Lower lobe of right lung (tissue), 2 donors: Measurements from ENCODE around the gene CAGE1. TPM values are rescaled to one million over a fixed set of nuclear protein-coding genes. Genes with fewer than 3 reads are reported as not detected.

Experiments
- ATAC-seq, 2 donors: fragments of 200-7000 bp; cut with Tn5 transposase; one replicate each; pipeline ENCODE4 v1.9.1; 2020 to 2022; ENCODE audit warnings: mild to moderate bottlenecking in 2 of 2, moderate library complexity in 2 of 2
- DNase-seq: peaks from one replicate; pipeline ENCODE4 v3.0.0-alpha.2; 2020
- H3K27ac ChIP-seq: fragments of 200-600 bp; one replicate; pipeline ENCODE4 v1.8.0; 2022
- H3K27me3 ChIP-seq: fragments of 200-600 bp; one replicate; pipeline ENCODE4 v1.8.0; 2022; ENCODE audit warnings: low read depth
- H3K36me3 ChIP-seq: fragments of 200-600 bp; one replicate; pipeline ENCODE4 v1.8.0; 2022; ENCODE audit warnings: mild to moderate bottlenecking
- H3K4me1 ChIP-seq: fragments of 200-600 bp; one replicate; pipeline ENCODE4 v1.8.0; 2022
- H3K4me3 ChIP-seq: fragments of 200-600 bp; one replicate; pipeline ENCODE4 v1.8.0; 2022; ENCODE audit warnings: mild to moderate bottlenecking
- H3K9me3 ChIP-seq: fragments of 200-600 bp; one replicate; pipeline ENCODE4 v1.8.0; 2022
- intact Hi-C: fragments of 100-400 bp; cut with DNase I; formaldehyde crosslinking; loops from one replicate; pipeline ENCODE4 v1.11.0; 2022
- total RNA-seq: library from RNA; stranded (reverse); fragmentation: NEBNext Ultra II Directional; extraction: Animal tissue kit (Norgen Biotek cat#: 25700); gene quantifications from one replicate; pipeline ENCODE4 v1.2.1, GENCODE V29; 2021
- TF ChIP-seq, protein P1 (sequence below): fragments of 200-600 bp; IDR thresholded peaks from one replicate; pipeline ENCODE4 v1.8.0; 2022; ENCODE audit warnings: antibody characterized with exemption, mild to moderate bottlenecking
- donor health status: DM: no; HTN: yes; CAD: no; lungs with severe emphysema.

CAGE1 gene
- total RNA-seq, 1 donor from 2014 or later, result not detected

GRCh38 chr6:7432391-7433120 is 43.0 kb upstream of the CAGE1 start:
- H3K4me3 ChIP-seq, result no peak overlapping the region
- no peaks in the 10 kb centered on the region for H3K4me1 ChIP-seq
- H3K27ac ChIP-seq, result no peak overlapping the region
- intact Hi-C loops, result no loop called here
- no peak for DNase-seq
- H3K9me3 ChIP-seq, result no peaks in the 10 kb centered on the region
- H3K27me3 ChIP-seq, result peaks cover 6% of the 10 kb centered on the region
- no peak for ATAC-seq
- TF ChIP-seq, protein P1, sequence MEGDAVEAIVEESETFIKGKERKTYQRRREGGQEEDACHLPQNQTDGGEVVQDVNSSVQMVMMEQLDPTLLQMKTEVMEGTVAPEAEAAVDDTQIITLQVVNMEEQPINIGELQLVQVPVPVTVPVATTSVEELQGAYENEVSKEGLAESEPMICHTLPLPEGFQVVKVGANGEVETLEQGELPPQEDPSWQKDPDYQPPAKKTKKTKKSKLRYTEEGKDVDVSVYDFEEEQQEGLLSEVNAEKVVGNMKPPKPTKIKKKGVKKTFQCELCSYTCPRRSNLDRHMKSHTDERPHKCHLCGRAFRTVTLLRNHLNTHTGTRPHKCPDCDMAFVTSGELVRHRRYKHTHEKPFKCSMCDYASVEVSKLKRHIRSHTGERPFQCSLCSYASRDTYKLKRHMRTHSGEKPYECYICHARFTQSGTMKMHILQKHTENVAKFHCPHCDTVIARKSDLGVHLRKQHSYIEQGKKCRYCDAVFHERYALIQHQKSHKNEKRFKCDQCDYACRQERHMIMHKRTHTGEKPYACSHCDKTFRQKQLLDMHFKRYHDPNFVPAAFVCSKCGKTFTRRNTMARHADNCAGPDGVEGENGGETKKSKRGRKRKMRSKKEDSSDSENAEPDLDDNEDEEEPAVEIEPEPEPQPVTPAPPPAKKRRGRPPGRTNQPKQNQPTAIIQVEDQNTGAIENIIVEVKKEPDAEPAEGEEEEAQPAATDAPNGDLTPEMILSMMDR, result no peak
- H3K36me3 ChIP-seq, result no peaks in the 10 kb centered on the region

GRCh38 chr6:7431674-7432390 is 42.3 kb upstream of the CAGE1 start:
- H3K27me3 ChIP-seq, result peaks cover 6% of the 10 kb centered on the region
- H3K9me3 ChIP-seq, result no peaks in the 10 kb centered on the region
- intact Hi-C loops, result no loop called here
- no peak for DNase-seq
- TF ChIP-seq, protein P1, result no peak
- ATAC-seq, result peak; percentile 32 to 55
- no peak overlapping the region for H3K4me3 ChIP-seq
- H3K36me3 ChIP-seq, result no peaks in the 10 kb centered on the region
- no peaks in the 10 kb centered on the region for H3K4me1 ChIP-seq
- no peak overlapping the region for H3K27ac ChIP-seq

DNA sequence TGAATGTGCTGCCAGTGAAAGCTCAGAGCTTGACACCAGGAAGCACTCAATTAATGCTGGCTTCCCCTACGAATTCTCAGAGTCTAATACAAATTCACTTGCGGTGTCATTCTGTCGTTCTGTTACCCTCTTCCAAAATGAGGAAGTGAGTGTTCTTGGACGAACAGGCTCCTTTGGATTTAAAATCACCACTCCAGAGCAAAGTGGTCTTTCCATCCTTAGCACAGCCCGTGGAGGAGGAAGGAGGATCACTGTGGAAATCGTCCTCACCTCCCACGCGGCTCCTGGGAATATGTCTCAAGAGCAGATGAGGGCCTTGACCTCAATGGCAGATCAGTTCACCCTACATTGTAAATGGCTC is 41.8 kb upstream of the CAGE1 start:
- no peaks in the 10 kb centered on the region for H3K36me3 ChIP-seq
- no peak overlapping the region for H3K4me3 ChIP-seq
- H3K9me3 ChIP-seq, result no peaks in the 10 kb centered on the region
- peaks cover 6% of the 10 kb centered on the region for H3K27me3 ChIP-seq
- intact Hi-C loops, result no loop called here
- DNase-seq (no peak), ATAC-seq (peak in 1 of 2 donors; percentile 27)
- H3K4me1 ChIP-seq, result no peaks in the 10 kb centered on the region
- TF ChIP-seq, protein P1, result no peak
- H3K27ac ChIP-seq, result no peak overlapping the region

- H3K9me3 ChIP-seq, result no peaks in the 10 kb centered on the region
- ATAC-seq (no peak), DNase-seq (no peak)
- no peak overlapping the region for H3K4me3 ChIP-seq
- no peak overlapping the region for H3K27ac ChIP-seq
- H3K4me1 ChIP-seq, result no peaks in the 10 kb centered on the region
- intact Hi-C loops, result no loop called here
- TF ChIP-seq, protein P1, result no peak
- H3K27me3 ChIP-seq, result peaks cover 1% of the 10 kb centered on the region
- H3K36me3 ChIP-seq, result no peaks in the 10 kb centered on the region
Measured at GRCh38 chr6:7426447-7427169, 37.1 kb upstream of the CAGE1 start.

GRCh38 chr6:7425808-7426190 is 36.3 kb upstream of the CAGE1 start:
- TF ChIP-seq, protein P1, result no peak
- intact Hi-C loops, result no loop called here
- H3K4me1 ChIP-seq, result no peaks in the 10 kb centered on the region
- no peaks in the 10 kb centered on the region for H3K9me3 ChIP-seq
- no peaks in the 10 kb centered on the region for H3K27me3 ChIP-seq
- H3K27ac ChIP-seq, result no peak overlapping the region
- ATAC-seq, result peak in 1 of 2 donors; percentile 19
- no peak for DNase-seq
- no peak overlapping the region for H3K4me3 ChIP-seq
- H3K36me3 ChIP-seq, result no peaks in the 10 kb centered on the region
